HG02852 (cell line): ENCODE results near the gene CREBBP.

Source experiments
- ATAC-seq: cut with Tn5 transposase; IDR thresholded peaks from one replicate; pipeline ENCODE4 v1.9.1; 2021; ENCODE audit warnings: mild to moderate bottlenecking, moderate library complexity; ENCODE audit not compliant: unreplicated experiment

CREBBP gene

DNA sequence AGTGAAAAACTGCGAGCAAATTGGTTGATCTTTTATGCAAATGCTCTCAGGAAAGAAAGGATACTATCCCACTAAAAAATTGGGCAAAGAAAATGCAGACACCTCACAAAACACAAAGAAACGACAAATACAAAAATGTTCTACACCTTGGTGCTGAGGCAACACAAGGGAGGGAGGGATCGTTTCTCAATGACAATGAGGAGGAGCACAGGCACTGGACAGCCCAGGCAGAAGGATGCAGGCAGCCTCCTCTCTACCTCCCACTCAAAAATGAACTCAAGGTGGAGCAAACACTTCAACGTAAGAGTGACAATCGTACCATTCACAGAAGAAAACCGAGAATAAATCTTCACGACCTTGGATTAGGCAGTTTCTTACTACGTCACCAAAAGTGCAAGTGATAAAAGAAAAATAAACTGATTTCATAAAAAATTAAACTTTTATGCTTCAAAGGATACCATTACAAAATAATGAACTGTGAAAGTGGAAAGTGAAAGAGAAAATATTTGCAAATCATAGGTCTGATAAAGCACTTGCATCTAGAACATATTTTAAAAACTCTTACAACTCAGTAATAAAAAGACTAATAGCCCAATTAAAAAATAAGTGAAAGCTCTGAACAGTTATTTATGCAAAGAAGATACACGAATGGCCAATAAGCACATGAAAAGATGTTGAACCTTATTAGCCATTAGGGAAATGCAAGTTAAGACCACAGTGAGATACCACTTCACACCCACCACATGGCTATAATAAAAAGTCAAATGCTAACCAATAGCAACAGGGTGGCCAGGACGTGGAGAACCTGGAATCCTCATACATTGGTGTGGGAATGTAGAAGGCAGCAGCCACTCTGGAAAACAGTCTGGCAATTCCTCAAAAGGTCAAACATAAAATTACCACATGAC lies 82.4 kb downstream of the CREBBP start:
- no peak for ATAC-seq

DNA sequence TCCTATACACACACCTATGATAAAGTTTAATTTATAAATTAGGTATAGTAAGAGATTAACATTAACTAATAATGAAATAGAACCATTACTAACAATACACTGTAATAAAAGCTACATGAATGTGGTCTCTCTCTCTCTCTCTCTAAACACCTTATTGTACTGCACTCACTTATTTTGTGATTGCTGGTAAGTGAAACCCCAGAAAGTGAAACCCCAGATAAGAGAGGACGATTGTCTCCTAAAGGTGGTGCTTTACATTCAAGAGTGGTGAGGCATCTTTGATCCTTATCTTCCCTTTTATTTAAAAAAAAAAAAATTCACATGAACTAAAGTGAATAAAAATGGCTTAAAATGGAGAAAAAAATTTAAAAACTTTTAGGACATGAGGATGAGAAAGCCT lies 83.0 kb downstream of the CREBBP start:
- no peak for ATAC-seq

DNA sequence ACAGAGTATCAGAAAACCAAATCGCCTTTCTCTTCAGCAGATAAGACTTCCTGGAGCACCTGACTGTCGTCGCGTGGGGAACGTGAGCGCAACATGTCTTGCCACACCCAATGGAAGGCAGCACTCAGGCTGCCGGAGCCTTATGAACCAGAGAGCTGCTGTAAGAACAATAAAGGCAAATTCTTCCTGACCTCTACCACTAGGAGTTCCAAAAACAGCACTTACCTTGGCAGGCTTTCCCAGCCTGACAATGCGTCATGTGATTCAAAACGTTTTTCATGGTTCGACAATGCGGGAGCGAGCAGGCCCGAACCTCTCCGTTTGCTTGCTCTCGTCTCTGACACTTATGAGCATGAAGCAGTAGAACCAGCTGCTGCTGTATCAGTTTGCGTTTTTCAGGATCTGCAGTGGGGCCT lies 87.3 kb downstream of the CREBBP start:
- no peak for ATAC-seq

DNA sequence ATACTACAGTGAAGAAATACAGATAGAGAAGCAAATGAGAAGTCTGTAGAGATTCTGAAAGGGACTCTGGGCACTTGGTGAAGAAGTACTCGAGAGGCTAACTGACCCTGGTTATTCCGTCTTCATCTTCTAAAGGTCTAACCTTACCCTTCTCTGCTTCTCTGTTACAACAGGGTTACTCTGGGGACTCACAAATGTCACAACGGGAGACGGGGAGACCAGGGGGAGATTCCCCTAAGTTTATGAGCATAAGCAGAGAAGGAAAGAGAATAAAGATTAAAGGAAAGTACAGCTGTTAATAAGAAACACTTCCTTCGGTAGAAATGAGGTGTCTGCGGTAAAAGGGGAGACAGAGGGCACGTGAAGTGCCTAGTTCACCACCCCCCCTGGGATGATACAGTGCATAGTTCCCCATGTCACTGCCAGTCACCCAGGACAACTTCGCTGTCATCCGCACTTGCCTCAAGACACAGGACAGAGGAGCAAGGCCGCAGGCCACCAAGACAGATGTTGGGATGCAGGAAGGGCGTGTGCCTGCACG lies 88.0 kb downstream of the CREBBP start:
- no peak for ATAC-seq

DNA sequence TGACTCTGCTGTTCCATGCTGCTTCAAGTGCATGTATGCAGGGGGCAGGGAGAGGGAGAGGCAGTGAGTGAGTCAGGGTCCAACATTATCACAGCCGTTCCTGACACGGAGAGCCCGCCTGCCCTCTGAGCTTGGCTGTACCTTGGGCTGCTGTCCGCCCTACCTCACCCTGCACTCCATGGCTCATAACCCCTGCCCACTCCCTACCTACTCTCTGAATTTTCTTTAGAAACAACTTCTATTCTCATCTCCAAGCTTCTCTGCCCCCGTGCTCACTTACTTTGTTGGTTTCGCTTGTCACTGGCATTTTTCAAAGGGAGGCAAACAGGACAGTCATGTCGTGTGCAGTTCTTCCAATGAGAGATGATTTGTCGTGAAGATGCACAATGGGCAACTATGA lies 88.8 kb downstream of the CREBBP start:
- ATAC-seq = no peak

DNA sequence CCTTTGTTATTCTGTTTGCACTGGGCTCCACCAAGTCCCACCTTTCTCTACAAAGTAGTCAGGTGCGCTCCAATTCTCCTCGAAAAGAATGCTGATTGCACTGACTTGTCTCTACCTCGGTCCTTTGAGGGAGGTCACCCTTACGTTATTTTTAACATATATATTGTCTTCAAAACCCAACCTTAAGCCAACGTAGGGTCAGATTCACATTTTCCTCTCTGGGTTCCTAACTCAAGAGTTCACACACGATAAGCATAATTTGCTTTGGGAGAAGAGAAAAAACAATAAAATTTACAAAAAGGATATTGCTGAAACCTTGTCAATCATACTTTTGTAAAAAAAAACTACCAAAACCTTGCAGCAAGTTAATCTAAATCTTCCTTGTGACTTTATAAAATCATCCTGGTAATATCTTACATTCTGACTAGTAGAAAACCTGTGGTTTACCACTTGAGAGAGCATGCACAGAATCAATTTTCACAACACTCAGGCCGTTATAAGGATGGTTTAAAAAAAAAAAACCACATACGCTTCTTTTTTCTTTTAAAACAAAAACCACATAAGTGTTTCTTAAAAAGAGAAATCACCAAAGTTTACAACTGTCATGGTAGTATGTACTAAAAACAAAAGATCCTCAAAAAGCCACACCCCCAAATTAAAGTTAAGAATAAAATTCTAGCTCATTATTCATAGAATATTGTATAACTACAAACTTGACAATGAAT lies 91.0 kb downstream of the CREBBP start:
- ATAC-seq = no peak

DNA sequence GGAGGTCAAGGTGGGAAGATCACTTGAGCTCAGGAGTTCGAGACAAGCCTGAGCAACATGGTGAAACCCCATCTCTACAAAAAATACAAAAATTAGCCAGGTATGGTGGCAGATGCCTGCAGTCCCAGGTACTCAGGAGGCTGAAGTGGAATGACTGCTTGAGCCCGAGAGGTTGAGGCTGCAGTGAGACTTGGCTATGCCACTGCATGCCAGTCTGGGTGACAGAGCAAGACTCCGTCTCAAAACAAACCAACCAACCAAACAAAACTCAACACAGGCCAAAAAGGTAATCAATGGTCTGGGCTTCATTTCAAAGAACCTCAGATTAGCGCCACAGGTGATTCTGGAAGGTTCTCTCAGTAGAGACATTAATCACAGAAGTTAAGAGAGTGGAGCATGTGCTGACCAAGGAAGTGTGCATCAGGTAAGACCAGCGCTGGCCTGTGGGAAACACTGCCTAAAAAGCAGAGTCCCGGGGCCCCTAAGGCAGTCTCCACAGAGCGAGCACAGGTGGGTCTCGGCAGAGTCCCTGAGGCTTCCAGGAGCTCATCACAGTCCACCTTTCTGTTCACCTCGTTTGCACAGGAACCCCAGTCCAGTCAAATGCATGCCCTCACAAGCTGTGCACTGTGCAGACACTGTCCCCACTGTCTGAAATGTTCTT lies 91.7 kb downstream of the CREBBP start:
- no peak for ATAC-seq

DNA sequence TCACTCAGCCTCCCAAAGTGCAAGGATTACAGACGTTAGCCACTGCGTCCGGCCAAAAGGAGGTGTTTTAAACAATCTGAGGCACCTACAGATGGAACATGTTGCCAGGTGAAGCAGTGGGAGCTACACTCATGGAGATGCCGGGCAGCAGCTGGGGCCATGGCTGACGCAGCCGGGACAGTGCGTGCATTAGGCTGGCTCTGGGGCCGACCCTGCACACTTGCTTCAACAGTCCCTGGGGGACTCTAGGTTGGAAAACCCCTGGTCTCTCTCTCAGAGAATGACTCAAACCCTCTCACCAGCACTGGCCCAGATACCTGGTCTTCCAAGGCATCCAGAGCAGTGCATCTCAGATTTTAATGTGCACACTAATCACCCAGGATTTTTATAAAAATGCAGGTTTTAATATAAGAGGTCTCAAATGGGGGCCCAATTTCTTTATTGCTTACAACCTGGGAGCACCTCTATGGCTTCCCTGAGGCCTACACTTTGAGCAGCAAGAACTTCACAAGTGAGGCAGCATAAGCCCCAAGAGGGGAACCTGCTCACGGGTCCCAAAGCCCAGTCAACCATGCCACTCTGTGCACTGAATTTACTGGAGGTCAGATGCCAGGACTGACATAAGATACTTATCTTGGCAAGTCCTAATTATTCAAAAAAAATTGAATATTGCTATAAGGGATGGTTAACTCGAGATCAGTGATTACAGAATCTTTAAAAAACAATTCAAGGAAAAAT lies 92.4 kb downstream of the CREBBP start:
- ATAC-seq = peak; percentile 76

DNA sequence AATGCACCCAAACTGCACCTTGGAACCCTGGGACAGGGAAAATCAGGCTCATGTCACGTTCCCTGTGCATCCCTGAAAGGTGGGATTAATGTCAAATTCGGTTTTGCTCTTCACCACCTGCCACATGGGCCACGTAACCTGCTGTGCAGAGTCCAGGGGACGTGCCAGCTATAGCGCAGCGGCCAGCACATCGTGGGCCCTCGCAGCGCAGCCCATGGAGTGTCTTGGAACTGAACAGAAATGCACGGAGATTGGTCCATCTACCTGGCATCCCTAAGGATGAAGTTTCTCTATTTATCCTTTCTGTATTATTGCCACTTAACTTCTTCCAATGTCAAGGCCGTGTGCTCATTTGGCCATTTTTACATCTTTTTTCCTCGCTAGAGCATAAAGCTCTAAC lies 95.1 kb downstream of the CREBBP start:
- no peak for ATAC-seq

DNA sequence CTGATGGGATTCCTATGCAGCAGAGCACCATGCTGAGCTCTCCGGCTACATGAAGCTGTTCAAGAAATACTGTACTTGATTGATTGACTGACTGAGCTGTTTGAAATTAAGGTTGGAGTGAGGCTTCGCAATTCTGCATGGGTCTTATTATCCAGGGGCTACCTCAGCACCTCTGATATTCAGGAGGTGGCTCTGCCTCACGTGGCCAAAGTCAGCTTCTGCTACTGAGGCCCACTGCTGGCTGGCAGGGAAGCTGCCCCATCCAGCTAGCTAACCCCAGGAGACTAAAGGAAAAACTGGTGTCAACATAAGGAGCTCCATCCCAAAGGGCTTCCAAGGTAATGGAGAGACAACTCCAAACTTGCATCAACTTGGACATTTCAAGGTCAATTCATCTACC lies 97.0 kb downstream of the CREBBP start:
- ATAC-seq = no peak

DNA sequence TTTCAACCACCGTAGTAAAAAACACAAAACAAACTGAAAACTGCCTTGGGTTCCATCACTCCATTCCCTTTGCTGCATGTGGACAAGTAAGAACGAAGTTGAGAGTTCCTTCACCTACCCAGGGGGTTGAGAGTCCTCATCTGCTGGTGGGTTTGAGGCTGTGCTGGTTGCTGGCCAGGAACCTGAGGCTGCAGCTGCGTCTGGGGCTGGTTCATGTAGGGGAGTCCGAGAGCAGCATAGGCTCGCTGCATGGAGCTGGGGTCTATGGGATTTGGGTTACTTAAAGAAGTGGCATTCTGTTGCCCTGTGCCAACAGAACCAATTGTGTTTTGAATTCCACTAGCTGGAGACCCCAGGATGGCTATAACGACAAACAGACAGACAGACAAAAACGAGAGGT lies 97.9 kb downstream of the CREBBP start:
- no peak for ATAC-seq

DNA sequence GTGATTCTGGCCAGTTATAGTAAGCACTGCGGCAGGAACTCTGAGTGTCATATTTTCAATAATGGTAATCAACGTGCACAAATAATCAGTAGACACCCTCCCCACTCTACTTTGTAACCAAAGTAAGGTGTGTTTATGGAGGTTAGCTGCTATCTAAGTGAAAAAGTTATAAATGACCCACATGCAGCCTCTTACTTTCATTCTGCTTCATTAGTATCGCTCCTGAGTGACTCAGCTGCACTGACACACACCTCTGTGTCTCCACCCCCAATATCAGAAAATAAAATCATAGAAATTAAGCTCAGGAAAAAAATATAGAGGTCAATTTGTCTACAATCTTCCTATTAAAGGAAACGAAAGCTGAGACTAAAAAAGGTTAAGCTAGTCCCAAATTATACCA lies 99.1 kb downstream of the CREBBP start:
- ATAC-seq = no peak

DNA sequence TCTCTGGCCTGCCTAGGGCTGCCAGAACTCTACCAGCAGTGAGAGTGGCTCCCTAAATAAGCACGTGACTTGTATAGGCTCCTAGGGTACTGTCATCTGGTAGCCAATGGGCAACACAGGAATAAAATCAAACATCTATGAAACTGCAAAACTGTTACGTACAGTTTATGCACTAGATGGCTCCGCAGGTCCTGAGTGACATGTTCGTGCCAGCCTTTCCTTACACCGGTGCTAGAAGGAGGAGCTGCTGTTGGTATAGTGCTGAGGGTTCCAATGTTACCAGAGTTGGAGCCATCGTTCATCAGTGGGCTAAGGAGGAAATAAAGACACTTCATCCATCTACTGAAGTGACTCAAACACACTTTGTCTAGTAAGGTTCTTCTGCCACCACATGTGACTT lies 99.9 kb downstream of the CREBBP start:
- no peak for ATAC-seq

DNA sequence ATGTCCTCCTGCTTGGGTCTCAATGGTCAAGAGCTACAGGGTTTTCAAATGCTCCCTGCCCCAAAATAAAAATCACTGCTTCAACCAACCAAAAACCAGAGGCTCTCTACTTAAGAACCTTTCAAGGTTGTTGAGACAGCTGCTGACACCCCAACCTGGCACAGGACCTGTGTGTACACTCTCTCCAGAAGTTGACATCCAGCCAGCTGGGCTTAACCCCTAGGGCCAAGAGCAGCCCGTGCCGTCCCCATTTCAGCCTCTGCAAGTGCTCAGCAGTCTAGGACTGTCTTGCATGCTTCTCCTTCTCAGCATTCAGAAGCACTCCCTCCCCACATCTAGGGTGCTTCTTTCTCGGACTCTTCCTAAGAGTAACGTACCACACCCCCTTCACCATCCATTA lies 104.2 kb downstream of the CREBBP start:
- ATAC-seq = no peak

DNA sequence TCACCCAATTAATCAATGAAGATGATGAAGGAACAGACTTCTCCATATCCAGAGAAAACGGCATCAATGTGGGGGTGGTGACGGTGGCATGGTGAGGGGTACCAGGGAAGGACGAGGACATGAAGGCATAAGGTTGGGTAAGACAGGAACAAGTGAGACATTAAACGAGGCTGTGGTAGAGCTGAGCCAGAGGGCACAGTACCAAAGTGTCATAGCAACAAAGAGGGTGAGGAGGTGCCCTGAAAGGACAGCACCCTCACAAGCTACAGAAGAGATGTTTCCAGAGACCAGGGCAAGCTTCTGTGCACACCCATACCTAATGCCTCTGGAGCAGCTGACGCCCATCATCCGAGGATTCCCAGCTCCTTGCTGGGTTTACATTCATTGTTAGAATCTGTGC lies 105.7 kb downstream of the CREBBP start:
- no peak for ATAC-seq

DNA sequence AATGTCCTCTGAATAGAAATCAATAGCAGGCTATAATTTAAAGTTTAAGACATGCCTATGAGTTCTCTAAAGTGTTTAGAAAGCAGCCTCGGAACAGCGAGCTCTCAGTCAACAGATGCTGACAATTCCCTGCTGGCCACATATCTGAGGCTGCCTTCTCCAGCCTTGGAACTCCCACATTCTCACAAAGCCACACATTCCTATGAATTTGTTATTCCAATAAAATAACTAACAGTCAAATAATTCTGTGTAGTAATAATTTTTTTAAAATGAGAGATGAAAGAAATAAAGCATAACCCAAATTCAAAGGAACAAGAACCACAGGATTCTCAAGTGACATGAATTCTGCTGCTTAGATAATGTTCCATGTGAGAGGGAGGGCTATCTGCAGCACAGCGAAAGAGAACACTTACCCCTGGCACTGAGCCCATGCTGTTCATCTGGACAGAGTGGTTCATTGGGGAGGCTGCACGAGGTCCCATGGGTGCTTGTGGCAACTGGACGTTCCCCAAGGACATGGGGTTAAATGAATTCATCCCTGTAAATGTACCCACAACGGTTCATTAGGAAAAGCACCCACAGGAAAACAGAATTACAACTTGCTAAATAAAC lies 106.3 kb downstream of the CREBBP start:
- ATAC-seq = no peak

DNA sequence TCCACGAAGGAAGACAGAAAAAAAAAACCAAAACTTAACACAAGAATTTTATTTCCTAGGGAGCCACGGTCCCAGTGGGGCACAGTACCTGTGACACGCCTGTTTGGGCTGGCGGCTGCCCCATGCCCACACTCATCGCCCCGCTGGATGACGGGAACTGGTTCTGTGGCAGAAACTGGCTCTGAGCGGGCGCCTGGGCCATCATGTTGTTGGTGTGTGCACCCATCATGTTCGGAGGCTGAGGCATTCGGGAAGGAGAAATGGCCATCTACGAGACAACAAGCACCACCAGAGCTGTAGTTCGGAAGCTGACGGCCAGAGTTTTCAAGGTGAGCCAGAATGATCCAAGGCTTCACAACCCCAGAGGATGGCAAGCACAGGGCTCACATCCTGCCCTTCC lies 106.8 kb downstream of the CREBBP start:
- no peak for ATAC-seq

DNA sequence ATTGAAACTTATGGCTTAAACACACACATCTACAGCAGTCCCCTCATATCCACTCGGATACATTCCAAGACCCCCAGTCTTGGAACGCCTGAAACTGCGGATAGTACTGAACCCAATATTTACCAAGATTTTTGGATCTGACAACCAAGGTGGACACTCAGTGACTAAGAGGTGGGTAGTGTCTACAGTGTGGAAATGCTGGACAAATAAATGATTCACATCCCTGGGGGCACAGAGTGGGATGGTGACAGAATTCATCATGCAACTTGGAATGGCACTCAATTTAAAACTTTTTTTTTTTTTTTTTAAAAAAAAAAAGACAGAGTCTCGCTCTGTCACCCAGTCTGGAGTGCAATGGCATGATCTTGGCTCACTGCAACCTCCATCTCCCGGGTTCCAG lies 109.0 kb downstream of the CREBBP start:
- ATAC-seq = no peak

DNA sequence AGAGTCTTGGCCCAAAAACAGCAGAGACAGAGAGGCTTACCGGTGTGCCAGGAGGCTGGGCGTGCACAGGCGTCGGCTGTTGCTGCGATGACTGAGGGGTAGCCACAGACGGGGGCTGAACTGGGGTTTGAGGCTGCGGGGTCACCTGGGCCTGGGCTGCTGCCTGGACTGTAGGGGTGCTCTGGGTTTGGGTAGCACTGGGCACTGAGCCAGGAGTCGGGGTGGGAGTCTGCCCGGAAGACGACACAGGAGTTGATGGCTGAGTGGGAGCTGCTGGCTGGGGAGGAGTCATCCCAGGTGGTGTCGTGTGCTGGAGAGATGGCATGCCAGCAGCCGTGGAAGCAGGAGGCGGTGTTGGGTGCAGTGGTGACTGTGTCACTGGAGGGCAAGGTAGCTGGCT lies 110.0 kb downstream of the CREBBP start:
- no peak for ATAC-seq

DNA sequence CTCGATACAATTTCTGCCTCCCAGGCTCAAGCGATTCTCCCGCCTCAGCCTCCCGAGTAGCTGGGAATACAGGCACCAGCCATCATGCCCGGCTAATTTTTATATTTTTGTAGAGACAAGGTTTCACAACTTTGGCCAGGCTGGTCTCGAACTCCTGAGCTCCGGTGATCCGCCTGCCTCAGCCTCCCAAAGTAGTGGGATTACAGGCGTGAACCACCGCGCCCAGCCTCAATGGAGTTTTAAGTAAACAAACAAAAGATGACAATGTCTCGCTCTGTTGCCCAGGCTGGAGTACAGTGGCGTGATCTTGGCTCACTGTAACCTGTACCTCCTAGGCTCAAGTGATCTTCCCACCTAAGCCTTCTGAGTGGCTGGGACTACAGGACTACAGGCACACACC lies 110.6 kb downstream of the CREBBP start:
- ATAC-seq = no peak
